HEK293T (cell line): ENCODE measurements around the gene PF4V1.

Experiments used
- CTCF ChIA-PET: fragments of 350-600 bp; formaldehyde crosslinking; extraction: SDS; loops from one replicate; lab custom pipeline; 2021; ENCODE audit warnings: antibody characterized with exemption, inconsistent platforms; lab: Yijun Ruan, JAX
- POLR2A ChIA-PET: fragments of 350-600 bp; formaldehyde crosslinking; extraction: SDS; loops from one replicate; lab custom pipeline; 2020; ENCODE audit warnings: antibody characterized with exemption, inconsistent platforms; lab: Yijun Ruan, JAX
- DNase-seq: peaks from one replicate; pipeline ENCODE4 v3.0.0; 2012; ENCODE audit warnings: mixed read lengths; ENCODE audit errors: extremely low spot score
- ARNT ChIP-seq: fragments of 450-650 bp; IDR thresholded peaks from 2 replicates; pipeline ENCODE4 v1.6.1; 2017; ENCODE audit warnings: mild to moderate bottlenecking
- BHLHE40 ChIP-seq: fragments of 450-650 bp; IDR thresholded peaks from 2 replicates; pipeline ENCODE4 v1.6.1; 2016; ENCODE audit warnings: mild to moderate bottlenecking, moderate library complexity, borderline replicate concordance
- CTBP1 ChIP-seq: fragments of 450-650 bp; IDR thresholded peaks from 2 replicates; pipeline ENCODE4 v1.6.1; 2016; ENCODE audit warnings: borderline replicate concordance
- ELF4 ChIP-seq: fragments of 450-650 bp; IDR thresholded peaks from 2 replicates; pipeline ENCODE4 v1.6.1; 2017; ENCODE audit warnings: antibody characterized with exemption
- FOXA1 ChIP-seq: fragments of 450-650 bp; IDR thresholded peaks from 2 replicates; pipeline ENCODE4 v1.6.1; 2016; ENCODE audit warnings: mild to moderate bottlenecking
- FOXK2 ChIP-seq: fragments of 450-650 bp; IDR thresholded peaks from 2 replicates; pipeline ENCODE4 v1.6.1; 2016; ENCODE audit warnings: mild to moderate bottlenecking
- FOXM1 ChIP-seq: fragments of 450-650 bp; IDR thresholded peaks from 2 replicates; pipeline ENCODE4 v1.6.1; 2017; ENCODE audit warnings: mild to moderate bottlenecking, borderline replicate concordance
- HDGF ChIP-seq: fragments of 450-650 bp; IDR thresholded peaks from 2 replicates; pipeline ENCODE4 v1.6.1; 2017; ENCODE audit warnings: antibody characterized with exemption, borderline replicate concordance
- L3MBTL2 ChIP-seq: fragments of 450-650 bp; conservative IDR thresholded peaks from 2 replicates; pipeline ENCODE4 v1.6.1; 2016; ENCODE audit warnings: mild to moderate bottlenecking
- LEF1 ChIP-seq: fragments of 450-650 bp; IDR thresholded peaks from 2 replicates; pipeline ENCODE4 v1.6.1; 2017; ENCODE audit warnings: mild to moderate bottlenecking, borderline replicate concordance
- NFRKB ChIP-seq: fragments of 450-650 bp; IDR thresholded peaks from 2 replicates; pipeline ENCODE4 v1.6.1; 2016; ENCODE audit warnings: mild to moderate bottlenecking, moderate library complexity
- SP1 ChIP-seq: fragments of 450-650 bp; IDR thresholded peaks from 2 replicates; pipeline ENCODE4 v1.6.1; 2017
- SUZ12 ChIP-seq: fragments of 450-650 bp; IDR thresholded peaks from 2 replicates; pipeline ENCODE4 v1.6.1; 2016; ENCODE audit warnings: mild to moderate bottlenecking
- TARDBP ChIP-seq: fragments of 450-650 bp; IDR thresholded peaks from 2 replicates; pipeline ENCODE4 v1.6.1; 2016
- ZNF384 ChIP-seq: fragments of 450-650 bp; IDR thresholded peaks from 2 replicates; pipeline ENCODE4 v1.6.1; 2016
- TF ChIP-seq, protein P1 (sequence below): fragments of 450-650 bp; IDR thresholded peaks from 2 replicates; pipeline ENCODE4 v1.6.1; 2016

Gene PF4V1

DNA sequence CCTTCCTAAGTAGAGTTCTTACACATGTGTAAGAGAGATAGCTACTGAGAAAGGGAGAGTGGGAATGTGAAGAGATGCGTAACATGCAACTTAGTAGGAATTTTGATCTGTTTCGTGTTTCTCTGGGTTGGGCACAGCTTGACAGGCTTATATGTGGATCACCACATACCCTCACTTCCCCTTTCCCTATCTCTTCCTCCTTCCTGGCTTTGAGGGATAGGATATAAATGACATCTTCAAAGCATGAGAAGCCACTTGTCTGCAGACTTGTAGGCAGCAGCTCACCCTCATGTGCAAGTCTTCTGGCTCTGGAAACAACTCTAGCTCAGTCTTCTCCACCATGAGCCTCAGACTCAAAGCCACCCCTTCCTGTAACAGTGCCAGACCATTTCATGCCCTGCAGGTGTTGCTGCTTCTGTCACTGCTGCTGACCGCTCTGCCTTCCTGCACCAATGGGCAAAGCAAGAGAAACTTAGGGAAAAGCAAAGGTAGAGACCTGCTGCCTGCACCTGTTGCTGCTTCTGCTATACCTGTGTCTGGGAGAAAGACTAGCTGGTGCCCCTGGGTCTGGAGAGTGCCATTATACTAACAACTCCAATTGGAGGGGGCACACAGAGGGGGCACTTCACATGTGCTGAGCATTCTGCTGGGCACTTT, 5.4 kb upstream of the PF4V1 start:
- DNase-seq = no peak
- TF ChIP-seq ZNF384 (no peak), ARNT (no peak), FOXM1 (no peak), FOXA1 (no peak), FOXK2 (no peak)
- ChIA-PET POLR2A (no interaction called here), CTCF (interaction anchor here (0.6 kb wide), 1 partner anchor 229 kb away, joined by 3 read pairs; no protein-coding TSS in a partner anchor)

DNA sequence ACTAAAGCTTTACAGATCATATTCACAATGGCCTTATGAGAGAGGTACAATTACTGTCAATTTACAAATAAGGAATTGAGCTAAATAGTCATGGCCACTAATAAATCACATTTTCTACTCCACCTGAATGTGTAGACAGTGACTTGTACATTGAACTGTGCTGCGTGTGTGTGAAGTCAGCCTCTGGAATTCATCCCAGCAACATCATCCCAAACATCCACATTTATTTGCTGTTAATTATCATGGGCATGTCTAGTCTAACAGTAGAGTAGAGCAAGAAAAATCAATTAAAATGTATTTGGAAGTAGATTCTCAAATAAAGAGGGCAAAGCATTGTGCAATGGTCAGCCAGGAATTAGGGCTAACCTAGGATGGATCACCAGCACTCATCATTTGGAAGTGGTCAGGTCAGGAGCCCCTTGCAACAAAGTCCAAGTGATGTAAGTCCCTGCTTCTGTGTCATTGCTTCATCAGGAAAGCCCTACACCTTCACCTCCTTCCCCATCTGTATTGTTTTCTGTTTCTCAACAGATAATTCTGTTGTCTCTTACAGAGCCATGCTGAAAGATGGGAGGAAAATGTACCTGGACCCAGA, 4.8 kb upstream of the PF4V1 start:
- TF ChIP-seq FOXA1 (no peak), SP1 (no peak), FOXM1 (no peak), HDGF (no peak), ZNF384 (no peak), TARDBP (no peak), ARNT (no peak), FOXK2 (no peak), ELF4 (no peak), SUZ12 (no peak), NFRKB (no peak), L3MBTL2 (no peak), CTBP1 (no peak), BHLHE40 (no peak), LEF1 (no peak)
- TF ChIP-seq, protein P1, sequence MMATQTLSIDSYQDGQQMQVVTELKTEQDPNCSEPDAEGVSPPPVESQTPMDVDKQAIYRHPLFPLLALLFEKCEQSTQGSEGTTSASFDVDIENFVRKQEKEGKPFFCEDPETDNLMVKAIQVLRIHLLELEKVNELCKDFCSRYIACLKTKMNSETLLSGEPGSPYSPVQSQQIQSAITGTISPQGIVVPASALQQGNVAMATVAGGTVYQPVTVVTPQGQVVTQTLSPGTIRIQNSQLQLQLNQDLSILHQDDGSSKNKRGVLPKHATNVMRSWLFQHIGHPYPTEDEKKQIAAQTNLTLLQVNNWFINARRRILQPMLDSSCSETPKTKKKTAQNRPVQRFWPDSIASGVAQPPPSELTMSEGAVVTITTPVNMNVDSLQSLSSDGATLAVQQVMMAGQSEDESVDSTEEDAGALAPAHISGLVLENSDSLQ = no peak
- POLR2A ChIA-PET = no interaction called here

DNA sequence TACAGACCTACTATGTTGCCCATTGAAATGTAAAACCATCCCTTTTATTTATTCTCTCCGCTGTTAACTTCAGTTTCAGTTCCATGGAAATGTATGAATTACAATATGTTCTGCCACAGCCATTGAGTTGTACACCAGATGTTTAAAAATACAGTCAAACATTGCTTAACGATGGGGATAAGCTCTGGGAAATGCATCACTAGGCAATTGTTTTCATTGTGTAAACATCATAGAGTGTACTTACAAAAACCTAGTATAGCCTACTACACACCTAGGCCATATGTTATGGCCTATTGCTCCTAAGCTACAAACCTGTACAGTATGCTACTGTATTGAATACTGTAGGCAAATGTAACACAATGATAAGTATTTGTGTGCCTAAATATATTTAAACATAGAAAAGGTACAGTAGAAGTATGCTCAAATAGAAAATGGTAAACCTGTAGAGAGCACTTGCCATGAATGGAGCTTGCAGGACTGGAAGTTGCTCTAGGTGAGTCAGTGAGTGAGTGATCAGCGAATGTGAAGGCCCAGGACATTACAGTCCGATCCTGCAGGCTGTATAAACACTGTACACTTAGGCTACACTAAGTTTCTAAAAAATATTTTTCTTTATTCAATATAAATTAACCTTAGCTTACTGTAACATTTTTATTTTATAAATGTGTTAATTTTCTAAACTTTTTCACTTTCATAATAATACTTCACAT, 2.7 kb upstream of the PF4V1 start:
- DNase-seq = no peak
- CTCF ChIA-PET = interaction anchor here (1.1 kb wide), 1 partner anchor 9 kb away, joined by 3 read pairs; no protein-coding TSS in a partner anchor
- POLR2A ChIA-PET = no interaction called here
- TF ChIP-seq FOXM1 = no peak
- TF ChIP-seq SP1 = no peak
- TF ChIP-seq TARDBP = no peak
- TF ChIP-seq CTBP1 = no peak
- no peak for TF ChIP-seq FOXA1
- TF ChIP-seq ARNT = no peak
- no peak for TF ChIP-seq NFRKB
- TF ChIP-seq SUZ12 = no peak
- no peak for TF ChIP-seq ELF4
- TF ChIP-seq L3MBTL2 = no peak
- no peak for TF ChIP-seq FOXK2
- TF ChIP-seq, protein P1 = no peak

More for the DNA sequence above, 4.8 kb upstream of the PF4V1 start:
- CTCF ChIA-PET = interaction anchor here (0.5 kb wide), 1 partner anchor 507 kb away, joined by 3 read pairs; no protein-coding TSS in a partner anchor
- no peak for DNase-seq

DNA sequence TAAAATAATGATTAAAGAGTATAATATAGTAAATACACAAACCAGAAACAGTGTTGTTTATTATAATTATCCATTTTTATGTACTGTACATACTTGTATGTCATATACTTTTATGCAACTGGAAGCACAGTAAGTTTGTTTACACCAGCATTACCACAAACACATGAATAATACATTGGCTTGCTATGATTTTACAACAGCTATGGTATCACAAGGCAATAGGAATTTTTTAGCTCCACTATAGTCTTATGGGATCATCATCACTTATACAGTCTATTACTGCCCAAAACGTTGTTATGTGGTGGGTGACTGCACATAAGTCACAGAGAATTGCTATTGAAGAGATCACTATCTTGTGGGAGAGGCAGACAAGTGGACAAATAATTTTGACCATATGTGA, 1.8 kb upstream of the PF4V1 start:
- DNase-seq = no peak
- TF ChIP-seq TARDBP (no peak), FOXK2 (no peak), CTBP1 (no peak), FOXA1 (no peak), L3MBTL2 (no peak), FOXM1 (no peak), SP1 (no peak), ELF4 (no peak), ZNF384 (no peak), SUZ12 (no peak), ARNT (no peak), BHLHE40 (no peak)
- TF ChIP-seq, protein P1 = no peak
- POLR2A ChIA-PET = no interaction called here
- CTCF ChIA-PET = interaction anchor here (1.1 kb wide), 1 partner anchor 8 kb away, joined by 3 read pairs; no protein-coding TSS in a partner anchor

DNA sequence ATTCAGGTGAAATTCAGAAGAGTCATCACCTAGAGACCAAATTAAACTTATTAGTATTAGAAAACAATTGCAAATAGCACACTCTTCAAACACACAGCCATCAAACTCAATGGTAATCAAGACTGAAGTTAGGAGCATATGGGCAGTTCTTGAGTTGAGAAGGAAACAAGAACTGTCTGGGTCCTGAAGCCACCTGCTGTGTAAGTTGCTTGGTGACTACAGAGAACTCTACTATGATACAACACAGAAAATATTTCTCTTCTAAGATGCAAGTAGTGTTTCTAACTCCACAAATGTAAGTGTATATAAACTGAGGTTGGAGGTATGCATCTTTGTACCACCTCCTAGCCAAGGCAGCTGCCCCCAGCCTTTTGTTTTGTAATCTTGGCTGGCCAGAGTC, 325 bp upstream of the PF4V1 start:
- TF ChIP-seq CTBP1 (no peak), L3MBTL2 (no peak), BHLHE40 (no peak), TARDBP (no peak), ARNT (no peak), ZNF384 (no peak), FOXM1 (no peak), SP1 (no peak), NFRKB (no peak), ELF4 (no peak), FOXK2 (no peak)
- ChIA-PET POLR2A (no interaction called here), CTCF (no interaction called here)
- no peak for DNase-seq
